Globus pallidus (tissue), 1 donor: ENCODE results near the gene KIF2C.
A peak's percentile ranks its signal among the peaks of the same experiment; 100 is the strongest.
"Not testable (repeated sequence)": the region's sequence is repeated elsewhere in the genome, so short reads cannot be mapped to it uniquely, and the experiment has no call there.

Source experiments
- DNase-seq: peaks from one replicate; pipeline ENCODE4 v3.0.0-alpha.2; 2015; ENCODE audit warnings: low spot score

The KIF2C gene

GRCh38 chr1:44719318-44719717 lies 20.3 kb upstream of the KIF2C start:
- no peak for DNase-seq

- no peak for DNase-seq
These were observed 19.4 kb upstream of the KIF2C start for GRCh38 chr1:44720281-44720680.

GRCh38 chr1:44721485-44722361 lies 17.9 kb upstream of the KIF2C start:
- DNase-seq, result peak; percentile 58

GRCh38 chr1:44723064-44723463 lies 16.6 kb upstream of the KIF2C start:
- DNase-seq, result no peak

- DNase-seq, result peak; percentile 26
These were observed 15.9 kb upstream of the KIF2C start for GRCh38 chr1:44723496-44724295.

GRCh38 chr1:44724296-44724954 lies 15.2 kb upstream of the KIF2C start:
- no peak for DNase-seq

- no peak for DNase-seq
These were observed 14.5 kb upstream of the KIF2C start for GRCh38 chr1:44724955-44725698.

- peak; percentile 95 for DNase-seq
These were observed 8.7 kb upstream of the KIF2C start, which contains the start of gene RNU5D-1 for GRCh38 chr1:44730741-44731512. TSS of gene RNU5D-1 (minus strand) at chr1:44731170.

- no peak for DNase-seq
These were observed 6.3 kb upstream of the KIF2C start for GRCh38 chr1:44733365-44733764.

GRCh38 chr1:44733784-44734183 lies 5.9 kb upstream of the KIF2C start:
- DNase-seq, result no peak

- no peak for DNase-seq
These were observed 3.6 kb upstream of the KIF2C start for GRCh38 chr1:44735992-44736391.

- not testable (repeated sequence) for DNase-seq
These were observed 707 bp upstream of the KIF2C start for GRCh38 chr1:44738953-44739306.

GRCh38 chr1:44740179-44740617 lies 561 bp downstream of the KIF2C start:
- no peak for DNase-seq

GRCh38 chr1:44743211-44743610 lies 3.6 kb downstream of the KIF2C start:
- no peak for DNase-seq

GRCh38 chr1:44747878-44748277 lies 8.2 kb downstream of the KIF2C start:
- no peak for DNase-seq

- DNase-seq, result no peak
These were observed 17.8 kb downstream of the KIF2C start for GRCh38 chr1:44757420-44757819.

- DNase-seq, result no peak
These were observed 19.4 kb downstream of the KIF2C start for GRCh38 chr1:44759077-44759476.

GRCh38 chr1:44760876-44761275 lies 21.2 kb downstream of the KIF2C start:
- DNase-seq, result no peak

GRCh38 chr1:44766421-44766820 lies 26.8 kb downstream of the KIF2C start:
- not testable (repeated sequence) for DNase-seq

- DNase-seq, result peak; percentile 92
These were observed 35.7 kb downstream of the KIF2C start, which contains the start of gene RPS8 for GRCh38 chr1:44775078-44775929. TSS of gene RPS8 (plus strand) at chr1:44775540. CDS start at chr1:44775597, 57 bp downstream.
